Peyer's patch (tissue), 4 donors: ENCODE results near the gene CCN2. TPM values are rescaled to one million over a fixed set of nuclear protein-coding genes. Genes with fewer than 3 reads are reported as not detected.
A peak's percentile ranks its signal among the peaks of the same experiment; 100 is the strongest.
"Not testable (repeated sequence)": the region's sequence is repeated elsewhere in the genome, so short reads cannot be mapped to it uniquely, and the experiment has no call there.

ENCODE experiments used
- DNase-seq, 3 donors: peaks; one replicate each; pipeline ENCODE4 v3.0.0-alpha.2; 2017 to 2019
- H3K27ac ChIP-seq, 4 donors: fragments of 200-600 bp; sonication (generic); one replicate each; pipeline ENCODE4 v1.5.1; 2016 to 2019
- H3K27me3 ChIP-seq, 2 donors: fragments of 200-600 bp; sonication (generic); one replicate each; pipeline ENCODE4 v1.5.1; 2019
- H3K36me3 ChIP-seq, 3 donors: fragments of 200-600 bp; sonication (generic); one replicate each; pipeline ENCODE4 v1.5.1; 2016 to 2019
- H3K4me1 ChIP-seq, 4 donors: fragments of 200-600 bp; sonication (generic); one replicate each; pipeline ENCODE4 v1.5.1; 2016 to 2019
- H3K4me3 ChIP-seq, 4 donors: fragments of 200-600 bp; sonication (generic); 1 replicate in 3 of 4; 2 replicates in 1 of 4; pipeline ENCODE4 v1.5.1; 2016 to 2019; ENCODE audit warnings: mild to moderate bottlenecking in 1 of 4
- H3K9me3 ChIP-seq, 4 donors: fragments of 200-600 bp; sonication (generic); one replicate each; pipeline ENCODE4 v1.5.1; 2016 to 2019; ENCODE audit warnings: mild to moderate bottlenecking in 1 of 4
- CTCF ChIP-seq, 6 experiments: fragments of 450-650 bp in 4 of 6; fragments of 200-600 bp in 2 of 6; sonication (generic) in 1 of 6; IDR thresholded peaks; one replicate each; pipeline ENCODE4 v1.5.1; 2017 to 2019; ENCODE audit warnings: antibody characterized with exemption in 6 of 6, mild to moderate bottlenecking in 3 of 6, moderate library complexity in 1 of 6
- POLR2A ChIP-seq, 2 donors: fragments of 450-650 bp; IDR thresholded peaks; one replicate each; pipeline ENCODE4 v1.5.1; 2017; ENCODE audit warnings: antibody characterized with exemption in 2 of 2, mild to moderate bottlenecking in 2 of 2, moderate library complexity in 2 of 2
- total RNA-seq, 4 donors: library from RNA; depleted of rRNA; stranded (reverse); fragments of >200 nt; gene quantifications; one replicate each; pipeline ENCODE4 v1.1.0, GENCODE V29; 2016

The CCN2 gene
- total RNA-seq, 4 donors from 2014 or later, result 28.7 to 262 (median 72.2) TPM

DNA sequence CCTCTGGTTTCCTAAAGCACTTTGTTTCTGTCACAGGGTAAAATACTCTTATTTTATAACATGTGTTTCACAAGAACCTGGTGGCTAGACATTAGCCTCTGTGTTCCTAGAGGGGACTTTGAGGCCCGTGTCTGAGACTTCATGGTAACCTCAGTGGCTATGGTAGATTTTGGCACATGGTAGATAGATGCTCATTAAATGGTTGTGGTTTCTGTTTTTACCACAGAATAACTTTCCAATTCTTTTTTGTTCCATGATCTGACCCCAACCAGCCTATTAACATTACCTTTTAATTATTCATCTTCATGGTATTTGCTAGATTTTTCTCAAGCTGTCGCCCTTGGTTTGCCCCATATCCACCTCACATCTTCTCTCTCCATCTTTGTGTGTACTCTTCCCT is 34.3 kb downstream of the CCN2 start:
- no peak for DNase-seq
- H3K4me3 ChIP-seq, result no peak overlapping the region
- no peaks in the 10 kb centered on the region for H3K36me3 ChIP-seq
- H3K27me3 ChIP-seq, result no peaks in the 10 kb centered on the region
- H3K27ac ChIP-seq, result no peak overlapping the region
- H3K9me3 ChIP-seq, result no peaks in the 10 kb centered on the region
- TF ChIP-seq POLR2A (IDR thresholded peaks at IDR 0.05), result no peak
- no peak for TF ChIP-seq CTCF (IDR thresholded peaks at IDR 0.05)
- H3K4me1 ChIP-seq, result no peaks in the 10 kb centered on the region

DNA sequence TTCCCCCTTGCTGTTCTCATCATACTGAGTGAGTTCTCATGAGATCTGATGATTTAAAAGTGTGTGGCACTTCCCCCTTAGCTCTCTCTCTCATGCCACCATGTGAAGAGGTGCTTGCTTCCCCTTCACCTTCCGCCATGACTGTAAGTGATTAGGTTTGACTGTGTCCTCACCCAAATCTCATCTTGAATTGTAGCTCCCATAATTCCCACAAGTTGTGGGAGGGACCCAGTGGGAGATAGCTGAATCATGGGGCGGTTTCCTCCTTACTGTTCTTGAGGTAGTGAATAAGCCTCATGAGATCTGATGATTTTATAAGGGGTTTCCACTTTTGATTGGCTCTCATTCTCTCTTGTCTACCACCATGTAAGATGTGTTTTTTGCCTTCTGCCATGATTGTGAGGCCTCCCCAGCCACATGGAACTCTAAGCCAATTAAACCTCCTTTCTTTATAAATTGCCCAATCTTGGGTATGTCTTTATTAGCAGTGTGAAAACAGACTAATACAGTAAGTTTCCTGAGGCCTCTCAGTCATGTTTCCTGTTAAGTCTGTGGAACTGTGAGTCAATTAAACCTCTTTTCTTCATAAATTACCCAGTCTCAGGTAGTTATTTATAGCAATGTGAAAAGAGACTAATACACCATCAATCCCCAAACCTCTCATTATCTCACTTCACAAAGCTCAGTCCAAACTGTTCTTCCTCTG is 34.9 kb downstream of the CCN2 start:
- DNase-seq, H3K27me3 ChIP-seq: not testable (repeated sequence)

GRCh38 chr6:131914967-131915751 is 36.0 kb downstream of the CCN2 start:
- Histone ChIP-seq H3K4me3 (no peak overlapping the region), H3K9me3 (no peaks in the 10 kb centered on the region), H3K27ac (no peak overlapping the region), H3K27me3 (no peaks in the 10 kb centered on the region), H3K4me1 (peaks cover 0 to 7% (median 0%) of the 10 kb centered on the region in 4 donors), H3K36me3 (no peaks in the 10 kb centered on the region)
- no peak for TF ChIP-seq POLR2A (IDR thresholded peaks at IDR 0.05)
- TF ChIP-seq CTCF (IDR thresholded peaks at IDR 0.05), result peak; percentile 23 to 86 (median 77)
- DNase-seq, result peak in 2 of 3 donors; percentile 56 to 88

More for the DNA sequence above, 34.9 kb downstream of the CCN2 start:
- not testable (repeated sequence) for H3K36me3 ChIP-seq, H3K9me3 ChIP-seq, H3K27ac ChIP-seq, H3K4me1 ChIP-seq, H3K4me3 ChIP-seq

DNA sequence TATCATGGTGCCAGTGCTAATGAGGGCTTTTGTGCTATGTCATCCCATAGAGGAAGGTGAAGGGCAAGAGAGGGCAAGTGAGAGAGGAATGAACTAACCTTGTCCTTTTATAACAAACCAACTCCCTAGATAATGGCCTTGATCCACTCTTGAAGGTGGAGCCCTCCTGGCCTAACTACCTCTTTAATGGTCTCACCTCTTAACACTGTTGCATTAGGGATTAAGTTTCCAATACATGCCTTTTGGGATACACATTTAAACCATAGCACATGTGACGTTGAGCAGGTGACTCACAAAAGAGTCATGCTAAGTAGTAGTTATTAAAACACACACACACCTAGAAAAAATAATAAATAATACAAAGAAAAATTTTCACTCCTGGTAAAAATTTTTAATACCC is 36.9 kb downstream of the CCN2 start:
- Histone ChIP-seq H3K9me3 (no peaks in the 10 kb centered on the region), H3K36me3 (no peaks in the 10 kb centered on the region), H3K4me3 (no peak overlapping the region), H3K4me1 (peaks cover 0 to 12% (median 0%) of the 10 kb centered on the region in 4 donors), H3K27me3 (no peaks in the 10 kb centered on the region), H3K27ac (no peak overlapping the region)
- no peak for DNase-seq
- TF ChIP-seq POLR2A (IDR thresholded peaks at IDR 0.05) (no peak), CTCF (IDR thresholded peaks at IDR 0.05) (no peak)

- Histone ChIP-seq H3K27ac (no peak overlapping the region), H3K4me1 (peaks cover 0 to 12% (median 0%) of the 10 kb centered on the region in 4 donors), H3K27me3 (no peaks in the 10 kb centered on the region), H3K36me3 (no peaks in the 10 kb centered on the region), H3K4me3 (no peak overlapping the region), H3K9me3 (no peaks in the 10 kb centered on the region)
- no peak for TF ChIP-seq POLR2A (IDR thresholded peaks at IDR 0.05)
- TF ChIP-seq CTCF (IDR thresholded peaks at IDR 0.05), result no peak
- no peak for DNase-seq
Observed at GRCh38 chr6:131911951-131912350, 39.2 kb downstream of the CCN2 start.

DNA sequence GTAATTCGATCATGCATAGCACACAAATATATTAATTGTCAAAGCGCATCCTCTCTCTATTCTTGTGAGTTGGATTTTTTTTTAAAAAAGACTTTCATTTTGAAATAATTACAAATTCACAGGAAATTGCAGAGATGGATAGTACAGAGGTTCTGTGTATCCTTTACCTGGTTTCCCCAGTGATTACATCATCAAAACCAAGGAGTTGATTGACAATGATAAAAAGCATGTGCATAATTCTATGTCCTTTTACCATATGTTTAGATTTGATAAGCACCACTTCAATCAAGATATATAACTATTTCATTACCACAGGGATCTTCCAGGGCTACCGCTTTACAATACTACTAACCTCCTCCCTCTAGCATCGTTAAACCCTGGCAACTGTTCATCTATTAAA is 40.2 kb downstream of the CCN2 start:
- no peak for TF ChIP-seq POLR2A (IDR thresholded peaks at IDR 0.05)
- TF ChIP-seq CTCF (IDR thresholded peaks at IDR 0.05), result no peak
- DNase-seq, result no peak
- H3K4me1 ChIP-seq, result peaks cover 0 to 12% (median 0%) of the 10 kb centered on the region in 4 donors
- H3K4me3 ChIP-seq, result no peak overlapping the region
- H3K27me3 ChIP-seq, result no peaks in the 10 kb centered on the region
- H3K36me3 ChIP-seq, result no peaks in the 10 kb centered on the region
- H3K27ac ChIP-seq, result no peak overlapping the region
- H3K9me3 ChIP-seq, result no peaks in the 10 kb centered on the region
